ENCODE measurements around the gene NR2F1-AS1.

GRCh38 chr5:93403141-93403928 lies 177.7 kb downstream of the NR2F1-AS1 start:
- TF ChIP-seq EZH2phosphoT487 (IDR thresholded peaks at IDR 0.05; ENCODE audit: low read length) (no peak), CTCF (IDR thresholded peaks at IDR 0.05; ENCODE audit: low read length) (no peak), EZH2 (optimal IDR thresholded peaks at IDR 0.05; ENCODE audit: low read depth, low read length) (no peak)

Measured in MM.1S (cell line).